ENCODE measurements around the gene MEF2D.

Gene MEF2D

GRCh38 chr1:156525071-156525501 lies 24.5 kb upstream of the MEF2D start:
- Histone ChIP-seq H3K4me3 (replicated peaks; ENCODE audit: insufficient read depth, low read length) (no peak overlapping the region), H3K27ac (replicated peaks) (peak overlapping the region; percentile 88), H3K27me3 (ENCODE audit: insufficient read depth, poor library complexity, severe bottlenecking) (no peaks in the 10 kb centered on the region)
- no peak for TF ChIP-seq POLR2AphosphoS5 (IDR thresholded peaks at IDR 0.05; ENCODE audit: low read depth)
- TF ChIP-seq CTCF (IDR thresholded peaks at IDR 0.05; ENCODE audit: insufficient read depth, low read length): no peak
- TF ChIP-seq, protein P1, sequence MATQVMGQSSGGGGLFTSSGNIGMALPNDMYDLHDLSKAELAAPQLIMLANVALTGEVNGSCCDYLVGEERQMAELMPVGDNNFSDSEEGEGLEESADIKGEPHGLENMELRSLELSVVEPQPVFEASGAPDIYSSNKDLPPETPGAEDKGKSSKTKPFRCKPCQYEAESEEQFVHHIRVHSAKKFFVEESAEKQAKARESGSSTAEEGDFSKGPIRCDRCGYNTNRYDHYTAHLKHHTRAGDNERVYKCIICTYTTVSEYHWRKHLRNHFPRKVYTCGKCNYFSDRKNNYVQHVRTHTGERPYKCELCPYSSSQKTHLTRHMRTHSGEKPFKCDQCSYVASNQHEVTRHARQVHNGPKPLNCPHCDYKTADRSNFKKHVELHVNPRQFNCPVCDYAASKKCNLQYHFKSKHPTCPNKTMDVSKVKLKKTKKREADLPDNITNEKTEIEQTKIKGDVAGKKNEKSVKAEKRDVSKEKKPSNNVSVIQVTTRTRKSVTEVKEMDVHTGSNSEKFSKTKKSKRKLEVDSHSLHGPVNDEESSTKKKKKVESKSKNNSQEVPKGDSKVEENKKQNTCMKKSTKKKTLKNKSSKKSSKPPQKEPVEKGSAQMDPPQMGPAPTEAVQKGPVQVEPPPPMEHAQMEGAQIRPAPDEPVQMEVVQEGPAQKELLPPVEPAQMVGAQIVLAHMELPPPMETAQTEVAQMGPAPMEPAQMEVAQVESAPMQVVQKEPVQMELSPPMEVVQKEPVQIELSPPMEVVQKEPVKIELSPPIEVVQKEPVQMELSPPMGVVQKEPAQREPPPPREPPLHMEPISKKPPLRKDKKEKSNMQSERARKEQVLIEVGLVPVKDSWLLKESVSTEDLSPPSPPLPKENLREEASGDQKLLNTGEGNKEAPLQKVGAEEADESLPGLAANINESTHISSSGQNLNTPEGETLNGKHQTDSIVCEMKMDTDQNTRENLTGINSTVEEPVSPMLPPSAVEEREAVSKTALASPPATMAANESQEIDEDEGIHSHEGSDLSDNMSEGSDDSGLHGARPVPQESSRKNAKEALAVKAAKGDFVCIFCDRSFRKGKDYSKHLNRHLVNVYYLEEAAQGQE (IDR thresholded peaks at IDR 0.05; ENCODE audit: insufficient replicate concordance, low read depth): no peak
- TF ChIP-seq GABPA (IDR thresholded peaks at IDR 0.05; ENCODE audit: low read depth): no peak
- TF ChIP-seq SPI1 (IDR thresholded peaks at IDR 0.05; ENCODE audit: borderline replicate concordance, low read depth): no peak
- DNase-seq (ENCODE audit: low read depth in 1 of 2, low spot score in 1 of 2): no peak

DNA sequence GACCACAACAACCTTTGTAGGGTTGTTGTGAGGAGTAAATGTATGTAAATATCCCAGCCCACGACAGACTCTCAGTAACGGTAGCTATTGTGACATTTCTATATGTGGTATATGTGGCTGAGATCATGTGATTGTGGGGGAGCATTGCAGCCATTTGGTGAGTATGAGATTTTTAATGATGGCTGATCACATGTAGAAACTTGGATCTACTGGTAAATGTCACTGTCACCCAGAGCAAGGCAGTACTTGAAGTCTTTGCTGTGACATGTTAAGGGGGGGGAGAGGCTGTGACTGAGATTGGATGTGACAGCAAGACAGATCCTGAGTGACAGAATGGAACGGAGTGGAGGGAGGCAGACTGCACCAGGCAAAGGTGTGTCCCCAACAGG lies 23.9 kb upstream of the MEF2D start:
- no peak overlapping the region for H3K4me3 ChIP-seq (replicated peaks; ENCODE audit: insufficient read depth, low read length)
- peak overlapping the region; percentile 88 for H3K27ac ChIP-seq (replicated peaks)
- H3K27me3 ChIP-seq (ENCODE audit: insufficient read depth, poor library complexity, severe bottlenecking): no peaks in the 10 kb centered on the region
- peak; percentile 86 for TF ChIP-seq POLR2AphosphoS5 (IDR thresholded peaks at IDR 0.05; ENCODE audit: low read depth)
- TF ChIP-seq SPI1 (IDR thresholded peaks at IDR 0.05; ENCODE audit: borderline replicate concordance, low read depth): no peak
- DNase-seq (ENCODE audit: low read depth in 1 of 2, low spot score in 1 of 2): peak; percentile 72 to 77

DNA sequence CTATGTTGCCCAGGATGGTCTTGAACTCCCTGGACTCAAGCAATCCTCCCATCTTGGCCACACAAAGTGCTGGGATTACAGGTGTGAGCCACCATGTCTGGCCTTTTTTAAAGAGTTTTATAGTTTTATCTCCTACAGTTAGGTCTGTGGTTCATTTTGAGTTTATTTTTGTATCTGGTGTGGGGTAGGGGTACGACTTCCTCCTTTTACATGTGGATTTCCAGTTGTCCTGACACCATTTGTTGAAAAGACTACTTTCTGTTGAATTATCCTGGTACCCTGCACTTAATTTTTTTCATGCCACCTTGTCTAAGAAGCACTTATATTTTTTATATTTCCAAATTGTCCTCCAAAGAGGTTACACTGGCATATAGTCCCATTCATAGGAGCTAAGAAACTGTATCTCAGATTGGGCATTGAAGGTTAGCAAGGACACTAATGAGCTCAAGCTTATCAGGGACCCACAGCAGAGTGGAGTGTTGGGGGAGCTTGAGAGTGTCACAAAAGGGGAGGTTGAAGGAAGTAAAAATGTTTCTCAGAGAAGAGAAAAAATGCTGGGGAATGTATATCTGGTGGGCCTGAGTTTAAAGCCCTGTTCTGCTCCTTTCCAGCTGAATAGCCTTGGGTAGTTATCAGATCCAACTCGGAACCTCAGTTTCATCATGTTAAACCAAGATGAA lies 23.4 kb upstream of the MEF2D start:
- no peak for DNase-seq (ENCODE audit: low read depth in 1 of 2, low spot score in 1 of 2)
- Histone ChIP-seq H3K27ac (replicated peaks) (peak overlapping the region; percentile 88), H3K27me3 (ENCODE audit: insufficient read depth, poor library complexity, severe bottlenecking) (no peaks in the 10 kb centered on the region), H3K4me3 (replicated peaks; ENCODE audit: insufficient read depth, low read length) (no peak overlapping the region)
- TF ChIP-seq GABPA (IDR thresholded peaks at IDR 0.05; ENCODE audit: low read depth) (no peak), SPI1 (IDR thresholded peaks at IDR 0.05; ENCODE audit: borderline replicate concordance, low read depth) (peak; percentile 79)

- Histone ChIP-seq H3K27ac (replicated peaks) (no peak overlapping the region), H3K27me3 (ENCODE audit: insufficient read depth, poor library complexity, severe bottlenecking) (no peaks in the 10 kb centered on the region), H3K4me3 (replicated peaks; ENCODE audit: insufficient read depth, low read length) (no peak overlapping the region)
- TF ChIP-seq POLR2AphosphoS5 (IDR thresholded peaks at IDR 0.05; ENCODE audit: low read depth): no peak
- no peak for TF ChIP-seq CTCF (IDR thresholded peaks at IDR 0.05; ENCODE audit: insufficient read depth, low read length)
- TF ChIP-seq, protein P1 (IDR thresholded peaks at IDR 0.05; ENCODE audit: insufficient replicate concordance, low read depth): no peak
- no peak for TF ChIP-seq GABPA (IDR thresholded peaks at IDR 0.05; ENCODE audit: low read depth)
- no peak for TF ChIP-seq SPI1 (IDR thresholded peaks at IDR 0.05; ENCODE audit: borderline replicate concordance, low read depth)
- no peak for DNase-seq (ENCODE audit: low read depth in 1 of 2, low spot score in 1 of 2)
These were observed 21.9 kb upstream of the MEF2D start for GRCh38 chr1:156522443-156522970.

Measured in HL-60 (cell line).